ENCODE data around the gene FCF1. TPM values are rescaled to one million over a fixed set of nuclear protein-coding genes. Genes with fewer than 3 reads are reported as not detected.

FCF1 gene
- total RNA-seq, 4 donors from 2014 or later: 19.1 to 26.7 (median 23.2) TPM

DNA sequence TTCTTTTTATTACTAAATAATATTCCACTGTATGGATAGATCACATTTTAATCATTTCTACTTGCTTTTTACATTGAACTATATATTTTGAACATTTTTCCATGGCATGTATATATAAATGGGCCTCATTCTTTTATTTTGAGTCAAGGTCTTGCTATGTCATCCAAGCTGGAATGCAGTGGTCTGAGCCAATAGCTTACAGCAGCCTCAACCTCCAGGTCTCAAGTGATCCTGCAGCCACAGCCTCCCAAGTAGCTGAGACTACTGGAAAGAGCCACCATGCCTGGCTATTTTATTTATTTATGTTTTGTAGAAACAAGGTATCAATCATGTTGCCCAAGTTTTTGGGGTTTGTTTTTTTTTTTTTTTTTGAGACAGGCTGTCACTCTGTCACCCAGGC is 7.6 kb downstream of the FCF1 start:
- TF ChIP-seq EP300 (IDR thresholded peaks at IDR 0.05) (no peak), POLR2A (IDR thresholded peaks at IDR 0.05; ENCODE audit: low read depth) (no peak), POLR2AphosphoS5 (IDR thresholded peaks at IDR 0.05) (no peak)
- TF ChIP-seq, protein P1, sequence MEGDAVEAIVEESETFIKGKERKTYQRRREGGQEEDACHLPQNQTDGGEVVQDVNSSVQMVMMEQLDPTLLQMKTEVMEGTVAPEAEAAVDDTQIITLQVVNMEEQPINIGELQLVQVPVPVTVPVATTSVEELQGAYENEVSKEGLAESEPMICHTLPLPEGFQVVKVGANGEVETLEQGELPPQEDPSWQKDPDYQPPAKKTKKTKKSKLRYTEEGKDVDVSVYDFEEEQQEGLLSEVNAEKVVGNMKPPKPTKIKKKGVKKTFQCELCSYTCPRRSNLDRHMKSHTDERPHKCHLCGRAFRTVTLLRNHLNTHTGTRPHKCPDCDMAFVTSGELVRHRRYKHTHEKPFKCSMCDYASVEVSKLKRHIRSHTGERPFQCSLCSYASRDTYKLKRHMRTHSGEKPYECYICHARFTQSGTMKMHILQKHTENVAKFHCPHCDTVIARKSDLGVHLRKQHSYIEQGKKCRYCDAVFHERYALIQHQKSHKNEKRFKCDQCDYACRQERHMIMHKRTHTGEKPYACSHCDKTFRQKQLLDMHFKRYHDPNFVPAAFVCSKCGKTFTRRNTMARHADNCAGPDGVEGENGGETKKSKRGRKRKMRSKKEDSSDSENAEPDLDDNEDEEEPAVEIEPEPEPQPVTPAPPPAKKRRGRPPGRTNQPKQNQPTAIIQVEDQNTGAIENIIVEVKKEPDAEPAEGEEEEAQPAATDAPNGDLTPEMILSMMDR (IDR thresholded peaks at IDR 0.05): no peak
- Histone ChIP-seq H3K4me1 (no peaks in the 10 kb centered on the region), H3K9me3 (no peaks in the 10 kb centered on the region), H3K36me3 (peaks cover 44 to 98% (median 79%) of the 10 kb centered on the region in 4 donors), H3K27me3 (no peaks in the 10 kb centered on the region), H3K27ac (replicated peaks in 1 of 4) (no peak overlapping the region), H3K4me3 (no peak overlapping the region)
- DNase-seq (ENCODE audit: extremely low spot score): no peak
- intact Hi-C loops (cut with DNase I): no loop called here

DNA sequence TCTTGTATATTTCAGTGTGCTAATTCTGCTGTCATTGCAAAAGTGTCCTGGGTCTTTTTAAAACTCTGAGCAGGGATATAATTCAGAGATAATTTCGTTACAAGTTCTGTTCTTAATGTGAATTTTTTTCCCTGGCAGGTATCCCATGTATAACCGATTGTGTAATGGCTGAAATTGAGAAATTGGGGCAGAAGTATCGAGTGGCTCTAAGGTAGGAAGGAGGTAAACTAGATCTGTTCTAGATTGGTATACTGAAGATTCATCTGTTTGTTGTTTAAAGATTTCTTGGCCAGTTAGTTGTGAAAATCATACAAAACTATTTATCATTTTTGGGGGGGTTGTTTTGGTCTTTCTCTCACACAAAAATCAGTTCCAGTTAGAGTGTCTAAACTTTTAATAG is 10.2 kb downstream of the FCF1 start:
- 95% methylated on average over 3 of the region's 3 CpGs for WGBS
- no peak for DNase-seq (ENCODE audit: extremely low spot score)
- no peaks in the 10 kb centered on the region for H3K27me3 ChIP-seq
- no peak overlapping the region for H3K4me3 ChIP-seq
- H3K36me3 ChIP-seq: peaks cover 27 to 81% (median 55%) of the 10 kb centered on the region in 4 donors
- H3K27ac ChIP-seq (replicated peaks in 1 of 4): no peak overlapping the region
- no peaks in the 10 kb centered on the region for H3K4me1 ChIP-seq
- intact Hi-C loops (cut with DNase I): no loop called here
- TF ChIP-seq, protein P1 (IDR thresholded peaks at IDR 0.05): no peak
- TF ChIP-seq POLR2AphosphoS5 (IDR thresholded peaks at IDR 0.05) (no peak), EP300 (IDR thresholded peaks at IDR 0.05) (no peak)
- H3K9me3 ChIP-seq: no peaks in the 10 kb centered on the region

DNA sequence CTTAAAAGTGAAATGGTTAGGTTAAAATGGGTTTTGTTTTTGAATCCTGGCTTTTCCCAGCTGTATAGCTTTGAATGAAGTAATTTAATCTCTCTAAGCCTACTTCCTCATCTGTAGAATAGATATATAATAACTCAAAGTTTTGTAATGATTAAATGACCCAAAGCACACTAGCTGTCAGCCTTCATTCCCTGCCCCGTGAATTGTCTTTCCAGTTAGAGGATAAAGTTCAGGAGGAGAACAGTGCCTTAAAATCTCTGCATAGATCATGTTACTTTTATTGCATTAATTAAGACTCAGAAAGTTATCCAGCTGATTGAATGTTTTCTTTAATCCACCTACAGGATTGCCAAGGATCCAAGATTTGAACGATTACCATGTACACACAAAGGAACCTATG is 19.4 kb downstream of the FCF1 start:
- peaks cover 37 to 68% (median 56%) of the 10 kb centered on the region in 4 donors for H3K36me3 ChIP-seq
- no peaks in the 10 kb centered on the region for H3K27me3 ChIP-seq
- WGBS: 98% methylated on average over 2 of the region's 2 CpGs
- DNase-seq (ENCODE audit: extremely low spot score): no peak
- no peaks in the 10 kb centered on the region for H3K9me3 ChIP-seq
- H3K4me1 ChIP-seq: no peaks in the 10 kb centered on the region
- H3K4me3 ChIP-seq: no peak overlapping the region
- TF ChIP-seq POLR2A (IDR thresholded peaks at IDR 0.05; ENCODE audit: low read depth): no peak
- TF ChIP-seq, protein P1 (IDR thresholded peaks at IDR 0.05): no peak
- H3K27ac ChIP-seq (replicated peaks in 1 of 4): no peak overlapping the region
- intact Hi-C loops (cut with DNase I): no loop called here

DNA sequence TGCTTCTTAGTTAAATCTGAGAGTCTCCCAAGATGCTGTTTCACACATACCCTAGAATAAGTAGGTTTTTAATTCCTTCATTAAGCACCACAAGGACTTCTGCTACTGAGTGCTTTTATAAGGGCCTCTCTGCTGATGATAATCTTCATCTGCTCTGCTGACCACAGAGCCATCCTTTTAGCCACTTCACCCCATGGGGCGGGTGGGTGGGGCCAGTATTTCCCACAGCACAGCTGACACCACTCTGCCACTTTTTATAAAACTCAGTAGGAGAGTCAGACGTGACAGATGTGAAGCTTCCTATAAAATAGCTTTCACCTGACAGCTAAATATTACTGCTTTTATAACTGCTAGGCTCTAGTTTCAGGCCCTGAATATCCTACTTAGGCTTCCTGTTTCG is 20.3 kb downstream of the FCF1 start:
- H3K36me3 ChIP-seq: peaks cover 37 to 76% (median 58%) of the 10 kb centered on the region in 4 donors

DNA sequence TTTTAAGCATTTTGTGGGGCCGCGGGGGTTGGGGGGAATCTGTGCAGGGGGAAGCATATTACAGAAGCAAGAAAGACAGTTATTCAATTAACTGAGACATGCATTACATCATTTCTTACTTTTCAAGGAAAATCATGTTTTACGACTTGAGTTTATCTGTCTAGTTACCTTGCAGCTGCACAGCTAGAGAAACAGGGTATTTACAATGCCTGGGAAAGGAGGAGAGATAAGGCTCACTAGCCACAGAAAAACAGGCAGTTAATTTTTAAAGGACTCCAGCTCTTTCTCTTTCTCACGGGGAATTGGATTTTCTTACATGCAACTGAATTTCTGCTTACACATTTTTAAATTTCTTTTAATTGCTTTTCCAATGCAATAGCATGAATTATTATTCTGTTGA is 22.2 kb downstream of the FCF1 start:
- Histone ChIP-seq H3K4me3 (no peak overlapping the region), H3K27ac (replicated peaks in 1 of 4) (no peak overlapping the region), H3K9me3 (no peaks in the 10 kb centered on the region), H3K4me1 (no peaks in the 10 kb centered on the region), H3K27me3 (no peaks in the 10 kb centered on the region), H3K36me3 (peaks cover 37 to 94% (median 64%) of the 10 kb centered on the region in 4 donors)
- DNase-seq (ENCODE audit: extremely low spot score): no peak
- 92% methylated on average over 4 of the region's 4 CpGs for WGBS
- intact Hi-C loops (cut with DNase I): no loop called here
- TF ChIP-seq POLR2AphosphoS5 (IDR thresholded peaks at IDR 0.05) (no peak), POLR2A (IDR thresholded peaks at IDR 0.05; ENCODE audit: low read depth) (no peak), EP300 (IDR thresholded peaks at IDR 0.05) (no peak)
- TF ChIP-seq, protein P1 (IDR thresholded peaks at IDR 0.05): no peak

More for the DNA sequence above, 20.3 kb downstream of the FCF1 start:
- no peaks in the 10 kb centered on the region for H3K4me1 ChIP-seq
- intact Hi-C loops (cut with DNase I): no loop called here
- TF ChIP-seq, protein P1 (IDR thresholded peaks at IDR 0.05): no peak
- TF ChIP-seq POLR2AphosphoS5 (IDR thresholded peaks at IDR 0.05) (no peak), POLR2A (IDR thresholded peaks at IDR 0.05; ENCODE audit: low read depth) (no peak), EP300 (IDR thresholded peaks at IDR 0.05) (no peak)
- no peak overlapping the region for H3K27ac ChIP-seq (replicated peaks in 1 of 4)
- no peak for DNase-seq (ENCODE audit: extremely low spot score)
- 77% methylated on average over 3 of the region's 3 CpGs for WGBS
- no peaks in the 10 kb centered on the region for H3K9me3 ChIP-seq
- no peaks in the 10 kb centered on the region for H3K27me3 ChIP-seq
- no peak overlapping the region for H3K4me3 ChIP-seq

Data from esophagus muscularis mucosa (tissue), 4 donors.